HG03039 (cell line): ENCODE measurements around the gene INTS2.
"Not testable (repeated sequence)": the region's sequence is repeated elsewhere in the genome, so short reads cannot be mapped to it uniquely, and the experiment has no call there.

Source experiments
- ATAC-seq: cut with Tn5 transposase; IDR thresholded peaks from one replicate; pipeline ENCODE4 v1.9.1; 2021; ENCODE audit warnings: mild to moderate bottlenecking, moderate library complexity; ENCODE audit not compliant: unreplicated experiment

The INTS2 gene

GRCh38 chr17:61848896-61849295 lies 78.9 kb downstream of the INTS2 start:
- ATAC-seq: no peak

- ATAC-seq: no peak
Observed at GRCh38 chr17:61848247-61848646, 79.5 kb downstream of the INTS2 start.

GRCh38 chr17:61847659-61848058 lies 80.1 kb downstream of the INTS2 start:
- ATAC-seq: no peak

GRCh38 chr17:61846761-61847375 lies 80.9 kb downstream of the INTS2 start:
- ATAC-seq: no peak

DNA sequence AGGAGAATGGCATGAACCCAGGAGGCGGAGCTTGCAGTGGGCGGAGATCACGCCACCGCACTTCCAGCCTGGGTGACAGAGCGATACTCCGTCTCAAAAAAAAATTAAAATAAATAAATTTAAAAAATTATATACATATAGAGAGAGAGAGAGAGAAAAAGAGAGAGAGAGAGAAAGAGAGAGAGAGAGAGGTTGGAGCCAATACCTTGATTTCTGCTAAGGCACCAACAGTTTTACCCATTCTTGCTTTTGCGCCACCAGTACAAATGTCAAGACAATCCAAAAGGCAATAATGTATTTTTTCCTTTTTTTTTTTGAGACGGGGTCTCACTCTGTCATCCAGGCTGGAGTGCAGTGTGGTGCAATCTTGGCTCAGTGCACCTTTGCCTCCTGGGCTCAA lies 81.7 kb downstream of the INTS2 start:
- ATAC-seq: no peak

- ATAC-seq: no peak
Observed at GRCh38 chr17:61843435-61843834, 84.3 kb downstream of the INTS2 start.

- no peak for ATAC-seq
Observed at GRCh38 chr17:61842899-61843298, 84.9 kb downstream of the INTS2 start.

DNA sequence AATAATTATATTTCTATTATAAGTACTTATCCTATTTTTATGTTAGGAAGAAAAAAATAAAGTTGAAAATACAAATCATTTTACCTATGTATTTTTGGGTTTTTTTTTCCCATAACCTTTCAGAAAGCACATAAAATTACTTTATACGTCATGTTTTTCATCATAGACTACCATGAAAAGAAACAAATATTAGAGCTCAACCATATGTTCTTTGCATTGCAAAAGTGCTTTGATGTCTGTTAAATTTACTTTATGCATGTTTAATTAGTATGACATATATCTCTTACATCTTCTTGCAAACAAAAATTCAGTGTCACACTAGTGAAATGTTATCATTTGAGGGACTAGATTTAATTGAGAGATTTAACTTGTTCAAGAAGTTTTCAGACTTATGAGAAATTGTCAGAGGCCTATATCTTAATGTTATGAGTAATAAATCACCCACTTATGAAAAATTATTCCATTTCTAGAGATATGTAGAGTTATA lies 88.4 kb downstream of the INTS2 start:
- ATAC-seq: no peak

DNA sequence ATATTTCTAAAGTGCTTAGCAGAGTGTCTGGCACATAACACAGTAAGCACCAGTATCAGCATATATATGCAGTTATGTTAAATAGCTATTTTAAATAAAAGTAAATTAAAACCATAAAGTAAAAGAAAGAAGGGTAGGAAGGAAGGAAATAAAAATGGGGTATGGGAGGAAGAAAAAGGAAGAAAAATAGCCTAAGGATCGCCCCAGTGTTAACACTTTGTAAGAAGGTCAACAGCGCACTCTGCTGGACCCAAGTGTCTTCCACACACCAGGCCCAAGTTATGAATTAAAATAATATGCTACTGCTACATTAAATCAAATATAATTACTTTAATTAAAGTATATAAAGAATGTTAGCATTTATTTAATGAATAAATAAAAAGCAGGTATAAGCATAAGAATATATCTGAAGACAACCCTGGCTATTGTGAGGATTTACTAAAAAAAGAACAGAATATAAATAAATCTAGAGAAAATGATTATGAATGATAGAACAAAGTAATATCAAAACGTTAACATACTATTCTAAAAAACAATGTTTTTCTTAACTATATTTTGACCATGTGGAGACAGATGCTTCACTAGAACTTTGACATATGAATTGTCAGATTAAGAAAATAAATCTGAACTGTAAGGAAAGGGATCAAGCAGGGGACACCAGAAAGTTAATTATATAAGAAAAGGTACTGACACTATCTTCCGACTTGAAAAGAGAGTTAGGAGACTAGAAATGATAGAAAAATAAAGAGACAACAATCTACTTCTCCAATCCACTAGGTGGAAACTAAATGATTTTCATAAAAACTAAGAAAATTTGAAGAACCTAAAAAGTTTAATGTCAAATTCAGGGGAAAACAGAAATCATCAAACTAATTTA lies 90.4 kb downstream of the INTS2 start:
- ATAC-seq: no peak

GRCh38 chr17:61836266-61837174 lies 91.3 kb downstream of the INTS2 start:
- ATAC-seq: no peak

DNA sequence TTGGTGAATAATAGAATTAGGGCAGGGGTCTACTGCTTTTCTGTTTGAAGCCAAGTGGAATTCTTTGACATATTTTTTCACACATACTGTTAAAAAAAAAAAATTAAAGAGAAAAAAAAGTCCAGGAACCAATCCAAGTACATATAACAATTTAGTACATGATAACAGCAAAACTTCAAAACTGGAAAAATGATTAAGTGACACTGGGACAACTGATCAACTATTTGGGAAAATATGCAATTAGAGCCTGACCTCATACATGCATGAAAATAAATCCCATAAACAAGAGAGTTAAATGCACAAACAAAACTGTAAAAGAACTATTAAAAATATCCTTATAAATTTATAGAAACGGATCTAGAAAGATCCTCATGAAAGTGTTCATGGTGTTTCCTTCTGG lies 92.2 kb downstream of the INTS2 start:
- ATAC-seq: no peak

GRCh38 chr17:61834610-61835009 lies 93.2 kb downstream of the INTS2 start:
- ATAC-seq: no peak

GRCh38 chr17:61833536-61834193 lies 94.1 kb downstream of the INTS2 start:
- ATAC-seq: no peak

- ATAC-seq: no peak
Observed at GRCh38 chr17:61832463-61832862, 95.3 kb downstream of the INTS2 start.

DNA sequence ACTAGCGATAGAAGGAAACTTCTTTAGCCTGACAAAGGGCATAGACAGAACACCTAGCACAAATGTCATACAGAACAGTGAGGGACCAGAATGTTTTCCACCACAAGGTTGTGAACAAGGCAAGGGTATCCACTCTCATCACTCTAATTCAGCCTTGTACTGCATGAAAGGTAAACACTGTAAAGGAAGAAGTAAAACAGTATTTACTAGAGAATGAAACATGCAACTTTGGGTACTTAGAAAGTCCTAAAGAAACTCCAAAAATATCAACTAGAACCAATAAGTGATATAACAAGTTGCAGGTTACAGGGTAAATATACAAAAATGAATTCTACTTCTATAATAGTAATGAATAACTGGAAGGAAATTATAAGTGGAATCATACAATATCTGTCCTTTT lies 96.7 kb downstream of the INTS2 start:
- ATAC-seq: no peak

DNA sequence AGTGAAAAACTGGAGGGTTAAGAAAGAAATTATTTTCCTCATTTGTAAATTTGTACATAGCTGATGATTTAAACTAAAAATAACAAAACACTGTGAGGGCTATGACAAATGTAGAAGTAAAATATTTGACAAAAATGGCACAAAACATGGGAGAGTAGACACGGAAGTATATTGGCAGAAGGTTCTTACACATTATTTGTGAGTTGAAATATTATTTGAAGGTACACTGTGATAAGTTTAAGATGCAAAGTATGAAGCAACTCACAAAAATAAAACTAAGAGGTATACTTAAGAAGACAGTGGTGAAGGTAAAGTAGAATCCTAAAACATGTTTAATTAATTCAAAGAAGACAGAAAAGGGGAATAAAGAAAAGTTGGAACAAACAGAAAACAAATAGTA lies 99.1 kb downstream of the INTS2 start:
- no peak for ATAC-seq

DNA sequence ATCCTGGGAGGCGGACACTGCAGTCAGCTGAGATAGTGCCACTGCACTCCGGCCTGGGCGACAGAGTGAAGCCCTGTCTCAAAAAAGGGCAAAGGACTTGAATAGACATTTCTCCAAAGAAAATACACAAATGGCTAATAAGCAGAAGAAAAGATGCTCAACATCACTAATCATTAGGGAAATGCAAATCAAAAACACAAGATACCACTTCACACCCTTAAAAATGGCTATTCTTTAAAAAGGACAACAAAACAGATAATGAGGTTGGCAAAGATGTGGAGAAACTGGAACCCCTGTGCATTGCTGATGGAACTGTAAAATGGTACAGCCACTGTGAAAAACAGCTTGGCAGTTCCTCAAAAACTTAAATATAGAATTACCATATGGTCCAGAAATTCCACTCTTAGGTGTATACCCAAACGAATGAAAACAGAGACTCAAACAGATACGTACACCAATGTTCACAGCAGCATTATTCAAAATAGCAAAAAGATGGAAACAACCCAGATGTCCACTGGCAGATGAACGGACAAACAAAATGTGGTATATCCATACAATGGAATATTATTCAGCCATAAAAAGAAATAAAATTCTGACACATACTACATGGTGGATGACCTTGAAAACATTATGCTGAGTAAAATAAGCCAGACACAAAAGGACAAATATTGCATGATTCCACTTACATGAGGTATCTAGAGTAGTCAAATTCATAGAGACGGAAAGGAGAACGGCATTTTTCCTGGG lies 100.0 kb downstream of the INTS2 start:
- no peak for ATAC-seq

GRCh38 chr17:61826866-61827265 lies 100.9 kb downstream of the INTS2 start:
- ATAC-seq: not testable (repeated sequence)

DNA sequence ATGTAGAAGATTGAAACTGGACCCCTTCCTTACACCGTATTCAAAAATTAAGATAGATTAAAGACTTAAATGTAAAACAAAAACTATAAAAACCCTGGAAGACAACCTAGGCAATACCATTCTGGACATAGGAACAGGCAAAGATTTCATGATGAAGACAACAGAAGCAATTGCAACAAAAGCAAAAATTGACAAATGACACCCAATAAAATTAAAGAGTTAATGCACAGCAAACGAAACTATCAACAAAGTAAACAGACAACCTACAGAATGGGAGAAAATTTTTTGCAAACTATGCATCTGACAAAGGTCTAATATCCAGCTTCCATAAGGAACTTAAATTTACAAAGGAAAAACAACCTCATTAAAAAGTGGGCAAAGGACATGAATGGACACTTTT lies 101.6 kb downstream of the INTS2 start:
- not testable (repeated sequence) for ATAC-seq
